NOMO-1 treated with DMSO at 0.1 percent for 48 hours (cell line): ENCODE results near the gene YWHAG.
"Not testable (repeated sequence)": the region's sequence is repeated elsewhere in the genome, so short reads cannot be mapped to it uniquely, and the experiment has no call there.

Experiments
- DNase-seq: peaks from one replicate; lab custom pipeline; 2025; ENCODE audit not compliant: unreplicated experiment; lab: John Stamatoyannopoulos, UW

The YWHAG gene

GRCh38 chr7:76358481-76359110 lies at the start of gene YWHAG:
Gene YWHAG (minus strand): TSS chr7:76358991. CDS start chr7:76358808, 183 bp downstream.
- peak; percentile 99 for DNase-seq

- DNase-seq, result no peak
These were observed 49.4 kb upstream of the YWHAG start for GRCh38 chr7:76408121-76408560.

DNA sequence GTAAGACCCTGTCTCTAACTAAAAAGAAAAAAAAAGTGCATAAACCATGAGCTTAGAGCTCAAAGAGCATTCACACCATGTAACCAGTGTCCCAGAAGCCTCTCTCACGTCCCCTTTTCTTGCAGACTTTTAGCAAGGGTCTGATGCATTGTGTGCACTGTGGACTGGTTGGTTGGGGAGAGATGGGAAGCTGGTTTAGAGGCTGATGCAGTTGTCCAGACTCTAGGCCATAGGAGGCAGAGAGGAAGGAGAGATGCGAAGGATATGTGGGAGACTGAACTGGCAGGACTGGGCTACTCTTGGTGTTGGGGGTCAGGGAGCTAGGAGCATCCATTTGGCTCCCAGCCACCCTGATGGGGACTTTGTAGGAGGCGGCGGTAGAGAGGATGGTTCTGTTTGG lies 48.9 kb upstream of the YWHAG start:
- DNase-seq, result no peak

DNA sequence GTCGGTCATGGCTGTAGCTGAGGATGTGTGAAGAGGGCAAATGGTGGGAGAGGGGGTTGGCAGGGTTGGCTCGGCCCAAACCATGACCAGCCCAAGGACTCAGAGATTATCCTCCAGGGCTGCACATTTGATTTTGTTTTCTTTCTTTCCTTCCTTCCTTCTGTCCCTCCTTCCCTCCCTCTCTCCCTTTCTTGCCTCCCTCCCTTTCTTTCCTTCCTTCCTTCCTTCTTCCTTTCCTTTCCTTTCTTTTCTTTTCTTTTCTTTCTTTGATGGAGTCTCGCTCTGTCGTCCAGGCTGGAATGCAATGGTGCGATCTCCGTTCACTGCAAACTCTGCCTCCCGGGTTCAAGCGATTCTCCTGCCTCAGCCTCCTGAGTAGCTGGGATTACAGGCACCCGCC lies 46.9 kb upstream of the YWHAG start:
- DNase-seq, result no peak

DNA sequence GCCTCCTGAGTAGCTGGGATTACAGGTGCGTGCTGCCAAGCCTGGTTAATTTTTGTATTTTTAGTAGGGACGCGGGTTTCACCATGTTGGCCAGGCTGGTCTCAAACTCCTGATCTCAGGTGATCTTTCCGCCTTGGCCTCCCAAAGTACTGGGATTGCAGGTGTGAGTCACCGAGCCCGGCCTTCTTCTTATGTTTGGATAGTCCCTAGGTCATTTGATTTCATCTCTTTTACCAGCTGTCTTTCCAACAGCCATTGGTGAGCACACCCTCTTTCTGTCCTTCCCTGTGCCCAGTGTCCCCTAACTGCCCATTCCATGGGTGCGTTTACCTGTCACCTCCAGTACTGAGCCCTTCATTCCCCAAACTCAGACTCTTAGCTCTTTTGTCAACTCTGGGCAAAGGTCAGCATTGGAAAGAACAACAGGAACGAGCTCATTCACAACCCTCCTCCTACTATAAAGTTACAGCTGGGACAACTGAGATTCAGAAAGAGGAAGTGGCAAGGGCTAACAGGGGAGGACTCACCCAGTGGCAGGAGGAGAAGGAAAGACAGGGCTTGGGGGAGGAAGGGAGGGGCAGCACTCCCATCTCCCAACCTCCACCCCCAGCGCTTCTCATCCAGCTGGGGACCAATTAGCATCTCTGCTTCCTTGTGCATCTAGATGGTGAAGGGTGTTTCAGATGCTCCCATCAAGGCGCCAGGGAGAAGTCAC lies 45.1 kb upstream of the YWHAG start:
- peak; percentile 99 for DNase-seq

DNA sequence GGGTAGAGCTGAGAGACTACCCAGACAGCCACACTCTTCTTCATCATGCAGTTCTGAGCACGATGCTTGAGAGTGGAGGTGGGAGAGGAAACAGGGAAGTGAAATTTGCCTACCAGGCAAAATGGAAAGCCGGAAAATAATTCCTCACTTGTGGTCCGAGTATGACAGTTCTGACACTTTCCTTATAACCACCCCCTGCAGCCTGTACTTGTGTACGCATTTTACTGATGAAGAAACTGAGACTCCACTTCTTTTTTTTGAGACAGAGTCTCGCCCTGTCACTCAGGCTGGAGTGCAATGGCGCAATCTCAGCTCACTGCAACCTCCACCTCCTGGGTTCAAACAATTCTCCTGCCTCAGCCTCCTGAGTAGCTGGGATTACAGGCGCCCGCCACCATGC lies 44.3 kb upstream of the YWHAG start:
- peak; percentile 86 for DNase-seq

DNA sequence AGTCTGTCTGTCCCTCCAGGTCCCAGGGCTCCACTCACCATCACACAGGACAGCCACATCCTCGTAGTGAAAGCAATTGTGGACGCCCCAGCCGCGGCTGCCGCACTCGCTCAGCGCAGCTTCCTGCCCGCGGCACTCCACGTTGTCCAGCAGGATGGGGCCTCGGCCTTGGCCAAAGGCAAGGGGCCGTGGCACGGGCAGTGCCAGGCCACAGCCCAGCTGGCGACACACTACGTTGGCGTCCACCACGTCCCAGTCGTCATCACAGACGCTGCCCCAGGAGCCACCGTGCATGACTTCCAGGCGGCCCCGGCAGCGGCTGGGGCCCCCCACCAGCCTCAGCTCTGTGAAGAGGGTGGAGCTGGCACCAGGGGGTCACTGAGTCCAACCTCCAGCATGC lies 41.5 kb upstream of the YWHAG start:
- no peak for DNase-seq

- DNase-seq, result peak; percentile 67
These were observed 38.8 kb upstream of the YWHAG start for GRCh38 chr7:76397409-76398183.

- no peak for DNase-seq
These were observed 38.1 kb upstream of the YWHAG start for GRCh38 chr7:76396864-76397263.

DNA sequence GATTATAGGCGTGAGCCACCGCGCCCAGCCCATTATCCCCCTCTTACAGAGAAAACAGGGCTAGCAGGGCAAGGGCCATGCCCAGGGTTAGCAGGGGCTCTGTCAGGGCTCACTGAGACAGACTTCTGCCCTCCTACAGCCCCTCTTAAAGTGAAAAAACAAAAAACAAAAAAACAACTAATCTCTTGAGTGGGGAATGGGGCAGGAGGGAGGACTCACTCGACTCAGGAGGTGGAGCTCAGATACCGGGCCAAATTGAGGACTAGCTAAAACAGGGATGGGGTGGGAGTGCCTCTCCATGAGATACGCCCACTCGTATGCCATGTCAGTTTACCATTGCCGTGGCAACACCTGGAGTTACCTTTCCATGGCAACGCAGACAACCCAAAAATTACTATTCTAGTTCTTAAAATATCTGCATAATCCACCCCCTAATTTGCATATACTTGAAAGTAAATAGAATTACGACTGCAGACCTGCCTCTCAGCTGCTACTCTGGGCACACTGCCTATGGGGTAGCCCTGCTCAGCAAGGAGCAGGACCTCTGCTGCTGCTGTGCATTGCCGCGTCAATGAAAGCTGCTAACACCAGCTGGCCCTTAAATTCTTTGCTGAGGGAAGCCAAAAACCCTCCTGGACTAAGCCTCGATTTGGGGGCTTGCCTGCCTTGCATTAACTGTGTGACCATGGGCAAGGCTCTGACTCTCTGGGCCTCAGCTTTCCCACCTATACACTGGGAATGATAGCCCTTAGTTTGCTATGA lies 37.4 kb upstream of the YWHAG start:
- DNase-seq, result no peak

GRCh38 chr7:76395605-76395964 lies 36.8 kb upstream of the YWHAG start:
- not testable (repeated sequence) for DNase-seq

- peak; percentile 57 for DNase-seq
These were observed 36.2 kb upstream of the YWHAG start for GRCh38 chr7:76394957-76395356.

- DNase-seq, result peak; percentile 100
These were observed 34.6 kb upstream of the YWHAG start for GRCh38 chr7:76393116-76394031.

DNA sequence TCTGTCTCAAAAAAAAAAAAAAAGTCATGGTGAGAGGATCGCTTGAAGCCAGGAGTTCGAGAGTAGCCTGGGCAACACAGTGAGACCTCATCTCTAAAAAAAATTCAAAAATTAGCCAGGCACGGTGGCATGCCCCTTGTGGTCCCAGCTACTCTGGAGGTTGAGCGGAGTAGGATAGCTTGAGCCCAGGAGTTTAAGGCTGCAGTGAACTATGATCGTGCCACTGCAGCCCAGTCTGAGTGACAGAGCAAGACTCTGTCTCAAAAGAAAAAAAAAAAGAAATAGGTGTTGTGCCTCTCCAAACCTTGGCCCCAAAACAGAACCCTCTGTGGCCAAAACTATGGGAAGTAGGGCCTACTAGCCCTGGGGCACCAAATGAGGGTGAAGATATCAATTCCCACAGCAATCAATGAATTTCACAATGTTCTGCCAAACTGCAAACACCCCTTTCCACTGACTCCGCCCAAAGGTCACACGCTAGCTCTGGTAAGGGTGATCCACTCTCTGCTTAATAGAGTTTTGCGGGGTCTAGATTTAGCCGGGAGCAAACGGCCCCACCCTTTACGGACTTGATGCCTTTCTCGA lies 33.8 kb upstream of the YWHAG start:
- no peak for DNase-seq

DNA sequence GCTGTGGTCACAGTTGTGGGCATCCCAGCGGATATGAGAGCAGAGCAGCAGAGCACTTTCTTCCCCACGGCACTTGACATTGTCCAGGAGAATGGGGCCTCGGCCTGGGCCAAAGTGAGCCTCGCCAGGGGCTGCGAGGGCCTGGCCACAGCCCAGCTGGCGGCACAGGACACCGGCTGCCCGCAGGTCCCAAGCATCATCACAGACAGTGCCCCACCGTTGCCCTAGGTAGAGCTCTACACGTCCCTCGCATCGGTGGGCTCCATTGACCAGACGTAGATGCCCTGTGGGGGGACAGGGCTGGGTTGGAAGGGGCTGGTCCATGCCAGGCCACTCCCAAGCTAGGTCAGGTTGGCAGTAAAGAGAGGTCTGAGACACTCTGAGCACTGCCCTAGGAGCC lies 31.3 kb upstream of the YWHAG start:
- no peak for DNase-seq

- DNase-seq, result not testable (repeated sequence)
These were observed 29.0 kb upstream of the YWHAG start for GRCh38 chr7:76387789-76388188.

DNA sequence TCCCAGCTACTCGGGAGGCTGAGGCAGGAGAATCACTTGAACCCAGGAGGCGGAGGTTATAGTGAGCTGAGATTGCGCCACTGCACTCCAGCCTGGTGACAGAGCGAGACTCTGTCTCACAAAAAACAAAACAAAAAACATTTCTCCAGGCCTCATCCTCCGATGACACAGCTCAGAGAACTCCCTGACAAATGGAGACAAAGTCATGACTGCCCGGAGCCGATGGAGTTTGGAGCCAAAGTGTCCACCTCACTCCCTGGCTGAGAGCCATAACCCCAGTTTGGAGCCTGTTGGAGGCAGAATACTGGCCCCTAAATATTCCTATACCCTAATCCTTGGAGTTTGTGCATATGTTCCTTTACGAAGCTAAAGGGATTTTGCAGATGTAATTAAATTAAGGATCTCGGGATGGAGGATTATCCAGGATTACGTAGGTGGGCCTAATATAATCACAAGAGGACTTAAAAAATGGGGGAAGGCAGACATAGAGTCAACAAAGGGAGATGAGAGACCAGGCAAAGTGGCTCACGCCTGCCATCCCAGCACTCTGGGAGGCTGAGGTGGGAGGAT lies 28.0 kb upstream of the YWHAG start:
- no peak for DNase-seq

GRCh38 chr7:76383089-76383944 lies 24.5 kb upstream of the YWHAG start:
- DNase-seq, result no peak

- DNase-seq, result peak; percentile 42
These were observed 23.0 kb upstream of the YWHAG start for GRCh38 chr7:76381814-76382213.
